HCT116 (cell line): ENCODE results near the gene SEC22A. TPM values are rescaled to one million over a fixed set of nuclear protein-coding genes. Genes with fewer than 3 reads are reported as not detected.
A peak's percentile ranks its signal among the peaks of the same experiment; 100 is the strongest.

ENCODE experiments used
- ATAC-seq: fragments of 200-7000 bp; cut with Tn5 transposase; 2 replicates; pipeline ENCODE4 v1.9.1; 2020; ENCODE audit warnings: mild to moderate bottlenecking, moderate library complexity
- BruUV-seq: library from RNA; stranded (reverse); fragments of 400-500 nt; replicated peaks from 2 replicates; lab custom pipeline; 2021; lab: Mats Ljungman, UMichigan
- CTCF ChIA-PET: fragments of 300-600 bp; sonication (Branson Sonifier 250); formaldehyde crosslinking; loops from one replicate; lab custom pipeline; 2021; ENCODE audit warnings: antibody characterized with exemption; lab: Charles Lee
- POLR2A ChIA-PET: fragments of 300-600, 350-600 bp; sonication (Branson Sonifier 250); formaldehyde crosslinking; loops from one replicate; lab custom pipeline; 2021; ENCODE audit warnings: antibody characterized with exemption; lab: Charles Lee
- RAD21 ChIA-PET, 2 experiments: fragments of 300-600 bp; sonication (Branson Sonifier 250); formaldehyde crosslinking; loops; one replicate each; lab custom pipeline; 2023; ENCODE audit warnings: low total read pairs in 2 of 2; ENCODE audit not compliant: uncharacterized antibody in 2 of 2, unreplicated experiment in 2 of 2, low non-redundant PET in 1 of 2; lab: Charles Lee
- DNase-seq: peaks from one replicate; pipeline ENCODE4 v3.0.0-alpha.2; 2010; ENCODE audit warnings: low read depth, low spot score
- H2AFZ ChIP-seq: fragments of 200-600 bp; shearing (Covaris generic), sonication (generic); 2 replicates; pipeline ENCODE4 v1.6.1; 2017; ENCODE audit warnings: low read depth, mixed run types, mixed read lengths, antibody characterized with exemption, low read length; ENCODE audit not compliant: poor library complexity, severe bottlenecking
- H3K27ac ChIP-seq: 2 replicates; pipeline ENCODE4 v1.5.1; 2012; ENCODE audit warnings: low read depth, low read length
- H3K27me3 ChIP-seq: fragments of 200-600 bp; sonication (generic); 2 replicates; pipeline ENCODE4 v1.6.1; 2016; ENCODE audit warnings: mixed run types, low read length, mixed read lengths; ENCODE audit not compliant: insufficient read depth
- H3K36me3 ChIP-seq, 2 experiments: fragments of 200-500 bp in 1 of 2; fragments of 200-600 bp in 1 of 2; sonication (Bioruptor generic) in 1 of 2; sonication (generic) in 1 of 2; 2 replicates each; pipeline versions ENCODE4 v1.5.1 to v1.6.1; 2014 to 2016; ENCODE audit warnings: low read length in 2 of 2, inconsistent platforms in 1 of 2, mixed read lengths in 1 of 2, mixed run types in 1 of 2; ENCODE audit not compliant: insufficient read depth in 2 of 2, control insufficient read depth in 1 of 2
- H3K4me1 ChIP-seq, 2 experiments: fragments of 200-600 bp in 1 of 2; sonication (generic) in 1 of 2; 2 replicates each; pipeline versions ENCODE4 v1.5.1 to v1.6.1; 2012 to 2017; ENCODE audit warnings: low read length in 2 of 2, inconsistent platforms in 1 of 2, mild to moderate bottlenecking in 1 of 2, mixed read lengths in 1 of 2, mixed run types in 1 of 2, moderate library complexity in 1 of 2; ENCODE audit not compliant: insufficient read depth in 2 of 2, control insufficient read depth in 1 of 2
- H3K4me2 ChIP-seq: fragments of 200-600 bp; sonication (generic); 2 replicates; pipeline ENCODE4 v1.6.1; 2017; ENCODE audit warnings: mixed run types, low read length, mixed read lengths
- H3K4me3 ChIP-seq, 2 experiments: fragments of 200-600 bp in 1 of 2; sonication (generic) in 1 of 2; replicated peaks in 1 of 2; 2 replicates each; pipeline ENCODE4 v1.5.1; 2011 to 2016; ENCODE audit warnings: low read length in 2 of 2, control low read depth in 1 of 2, low read depth in 1 of 2, mild to moderate bottlenecking in 1 of 2, mixed read lengths in 1 of 2, mixed run types in 1 of 2
- H3K79me2 ChIP-seq: fragments of 200-600 bp; sonication (generic); 2 replicates; pipeline ENCODE4 v1.6.1; 2017; ENCODE audit warnings: mild to moderate bottlenecking, mixed run types, low read length, moderate library complexity, mixed read lengths; ENCODE audit not compliant: insufficient read depth
- H3K9ac ChIP-seq: fragments of 200-600 bp; sonication (generic); 2 replicates; pipeline ENCODE4 v1.6.1; 2016; ENCODE audit warnings: low read length, mixed read lengths
- H3K9me2 ChIP-seq: fragments of 200-600 bp; sonication (generic), shearing (Covaris generic); 2 replicates; pipeline ENCODE4 v1.6.1; 2017; ENCODE audit warnings: mixed run types, mild to moderate bottlenecking, moderate library complexity; ENCODE audit not compliant: insufficient read depth
- H3K9me3 ChIP-seq, 2 experiments: fragments of 200-500 bp in 1 of 2; fragments of 200-600 bp in 1 of 2; sonication (Bioruptor generic) in 1 of 2; sonication (generic) in 1 of 2; 2 replicates each; pipeline ENCODE4 v1.6.1; 2014 to 2017; ENCODE audit warnings: low read length in 2 of 2, mixed read lengths in 2 of 2, inconsistent platforms in 1 of 2, low read depth in 1 of 2, mild to moderate bottlenecking in 1 of 2, mixed run types in 1 of 2, moderate library complexity in 1 of 2; ENCODE audit not compliant: control insufficient read depth in 1 of 2, insufficient read depth in 1 of 2
- H4K20me1 ChIP-seq: fragments of 200-600 bp; sonication (generic), shearing (Covaris generic); 2 replicates; pipeline ENCODE4 v1.6.1; 2017; ENCODE audit warnings: mixed run types, mild to moderate bottlenecking, moderate library complexity; ENCODE audit not compliant: insufficient read depth
- CBX3 ChIP-seq: IDR thresholded peaks from 2 replicates; pipeline ENCODE4 v1.6.1; 2012; ENCODE audit warnings: low read depth
- CEBPB ChIP-seq: IDR thresholded peaks from 2 replicates; pipeline ENCODE4 v1.6.1; 2012; ENCODE audit warnings: low read depth
- EGR1 ChIP-seq: IDR thresholded peaks from 2 replicates; pipeline ENCODE4 v1.6.1; 2012; ENCODE audit warnings: low read depth
- EZH2 ChIP-seq: fragments of 200-600 bp; sonication (generic); IDR thresholded peaks from 2 replicates; pipeline ENCODE4 v1.6.1; 2017; ENCODE audit warnings: antibody characterized with exemption, mixed run types
- EZH2phosphoT487 ChIP-seq: fragments of 200-600 bp; IDR thresholded peaks from 2 replicates; pipeline ENCODE4 v1.6.1; 2018; ENCODE audit warnings: antibody characterized with exemption, borderline replicate concordance
- FOSL1 ChIP-seq: IDR thresholded peaks from 2 replicates; pipeline ENCODE4 v1.6.1; 2012; ENCODE audit warnings: low read depth
- POLR2A ChIP-seq: IDR thresholded peaks from 2 replicates; pipeline ENCODE4 v1.7.0; 2011; ENCODE audit warnings: borderline replicate concordance; ENCODE audit not compliant: insufficient read depth, insufficient read length; ENCODE audit errors: extremely low read depth
- POLR2AphosphoS5 ChIP-seq: IDR thresholded peaks from 2 replicates; pipeline ENCODE4 v1.6.1; 2011; ENCODE audit warnings: mild to moderate bottlenecking, low read depth, low read length, moderate library complexity
- RAD21 ChIP-seq: IDR thresholded peaks from 2 replicates; pipeline ENCODE4 v1.6.1; 2012; ENCODE audit warnings: low read depth, mild to moderate bottlenecking
- TCF7L2 ChIP-seq: IDR thresholded peaks from 2 replicates; pipeline ENCODE4 v1.7.0; 2011; ENCODE audit warnings: borderline replicate concordance, inconsistent platforms; ENCODE audit not compliant: insufficient read depth, insufficient read length; ENCODE audit errors: extremely low read depth
- YY1 ChIP-seq: IDR thresholded peaks from 2 replicates; pipeline ENCODE4 v1.6.1; 2011; ENCODE audit warnings: low read length, low read depth, moderate library complexity, mild to moderate bottlenecking; ENCODE audit not compliant: insufficient replicate concordance; ENCODE audit errors: extremely low read depth
- ZFX ChIP-seq: fragments of 450-650 bp; IDR thresholded peaks from 2 replicates; pipeline ENCODE4 v1.6.1; 2017
- ZNF274 ChIP-seq: fragments of 200-500 bp; sonication (Bioruptor generic); IDR thresholded peaks from 2 replicates; pipeline ENCODE4 v1.6.1; 2014; ENCODE audit warnings: mild to moderate bottlenecking, low read depth, low read length, inconsistent platforms
- intact Hi-C: fragments of 100-400 bp; cut with micrococcal nuclease; formaldehyde crosslinking; loops from 2 replicates; pipeline ENCODE4 v1.10.0; 2022
- total RNA-seq: library from RNA; stranded (reverse); gene quantifications from one replicate; pipeline ENCODE4 v1.2.1, GENCODE V29; 2021; ENCODE audit not compliant: unreplicated experiment
- TF ChIP-seq, protein P1 (sequence below), 3 experiments: fragments of 200-600 bp in 1 of 3; sonication (generic) in 1 of 3; IDR thresholded peaks in 2 of 3; conservative IDR thresholded peaks in 1 of 3; 2 replicates each; pipeline ENCODE4 v1.5.1; 2012 to 2017; ENCODE audit warnings: low read depth in 2 of 3, low read length in 2 of 3, antibody characterized with exemption in 1 of 3, borderline replicate concordance in 1 of 3, control low read depth in 1 of 3, mild to moderate bottlenecking in 1 of 3, mixed read lengths in 1 of 3, mixed run types in 1 of 3, moderate library complexity in 1 of 3; ENCODE audit not compliant: insufficient read depth in 1 of 3
- TF ChIP-seq, protein P2 (sequence below): IDR thresholded peaks from 2 replicates; pipeline ENCODE4 v1.6.1; 2012
- TF ChIP-seq, protein P3 (sequence below): IDR thresholded peaks from 2 replicates; pipeline ENCODE4 v1.6.1; 2011; ENCODE audit warnings: mild to moderate bottlenecking, low read length, moderate library complexity; ENCODE audit not compliant: insufficient replicate concordance; ENCODE audit errors: extremely low read depth

Gene SEC22A
- total RNA-seq, 1 experiment from 2014 or later, result 10.6 TPM

DNA sequence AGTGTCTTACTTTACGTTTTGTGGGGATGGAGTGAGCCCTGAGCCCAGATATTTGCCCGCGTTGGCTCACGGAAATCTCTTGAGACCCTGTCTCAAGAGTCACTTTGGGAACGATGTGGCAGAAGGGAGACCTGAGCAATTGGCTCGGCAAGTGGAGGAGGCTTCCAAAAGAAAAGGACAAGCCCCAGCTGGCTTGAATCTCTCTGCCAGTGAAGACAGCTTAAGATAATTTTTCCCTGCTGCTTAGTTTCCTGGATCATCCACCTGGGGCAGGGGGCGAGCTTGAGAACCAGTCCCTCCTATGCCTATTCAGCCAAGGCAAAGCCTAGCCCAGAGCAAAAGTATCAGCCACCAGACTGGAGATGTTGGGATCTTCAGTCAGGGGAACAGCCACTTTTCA is 708 bp downstream of the SEC22A start:
- Histone ChIP-seq H3K36me3 (no peaks in the 10 kb centered on the region), H3K9ac (peak overlapping the region; percentile 90), H3K79me2 (peaks cover 40% of the 10 kb centered on the region), H3K4me1 (peaks cover 9 to 15% of the 10 kb centered on the region in 2 experiments; a peak in 3 of 4 replicates), H3K4me2 (peak overlapping the region; percentile 95), H3K4me3 (peak overlapping the region; percentile 96 to 98), H3K9me3 (no peaks in the 10 kb centered on the region), H4K20me1 (no peaks in the 10 kb centered on the region), H2AFZ (no peak overlapping the region), H3K27me3 (no peaks in the 10 kb centered on the region), H3K9me2 (no peaks in the 10 kb centered on the region), H3K27ac (peak overlapping the region; percentile 69; the same call in 1 of the 2 replicates)
- no peak for ATAC-seq
- CTCF ChIA-PET, result no interaction called here
- intact Hi-C loops, result no loop called here
- BruUV-seq, result TSS peak; percentile 55
- TF ChIP-seq ZNF274, result no peak
- DNase-seq, result no peak
- POLR2A ChIA-PET, result interaction anchor here (1.0 to 1.1 kb wide), 2 partner anchors 25 to 28 kb away, joined by 3 read pairs; no protein-coding TSS in a partner anchor
- RAD21 ChIA-PET, result no interaction called here

DNA sequence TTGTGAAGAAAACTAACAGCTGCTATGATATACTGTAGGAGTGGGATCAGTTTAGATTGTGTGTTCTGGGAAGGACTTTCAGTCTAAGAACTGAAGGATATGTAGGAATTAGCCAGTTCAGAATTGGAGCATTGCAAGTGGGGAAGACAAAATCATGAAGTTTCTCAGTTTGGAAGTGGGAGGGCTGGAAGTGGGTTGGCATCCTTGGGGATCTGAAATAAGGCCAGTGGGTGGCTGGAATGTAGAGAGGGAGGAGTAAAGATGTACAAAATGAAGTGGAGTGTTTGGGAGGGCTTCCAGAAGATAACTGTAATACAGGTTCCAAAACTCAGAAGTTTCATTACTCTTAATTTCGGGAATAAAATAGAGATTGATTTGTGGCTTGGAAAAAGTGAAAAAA is 17.2 kb downstream of the SEC22A start:
- ATAC-seq (no peak), DNase-seq (no peak)
- no peak overlapping the region for H3K4me3 ChIP-seq
- peaks cover 3% of the 10 kb centered on the region; the same call in 1 of the 2 replicates for H3K79me2 ChIP-seq
- H3K4me1 ChIP-seq, result no peaks in the 10 kb centered on the region
- POLR2A ChIA-PET, result interaction anchor here (1.3 kb wide), 1 partner anchor 17 kb away, joined by 3 read pairs; the partner anchor contains the start of gene SEC22A
- H3K4me2 ChIP-seq, result no peak overlapping the region
- no peaks in the 10 kb centered on the region for H3K9me2 ChIP-seq
- no peaks in the 10 kb centered on the region for H3K27me3 ChIP-seq
- intact Hi-C loops, result no loop called here
- H3K9ac ChIP-seq, result no peak overlapping the region
- CTCF ChIA-PET, result no interaction called here
- H2AFZ ChIP-seq, result no peak overlapping the region
- no peaks in the 10 kb centered on the region for H4K20me1 ChIP-seq
- H3K9me3 ChIP-seq, result no peaks in the 10 kb centered on the region
- H3K36me3 ChIP-seq, result no peaks in the 10 kb centered on the region
- RAD21 ChIA-PET, result no interaction called here
- no TSS peak for BruUV-seq
- no peak overlapping the region for H3K27ac ChIP-seq
- TF ChIP-seq CBX3 (no peak), POLR2A (no peak), FOSL1 (no peak), ZFX (no peak), EZH2 (no peak), EZH2phosphoT487 (no peak), RAD21 (no peak), CEBPB (no peak), TCF7L2 (no peak), POLR2AphosphoS5 (no peak), EGR1 (no peak), YY1 (no peak)
- TF ChIP-seq, protein P1, sequence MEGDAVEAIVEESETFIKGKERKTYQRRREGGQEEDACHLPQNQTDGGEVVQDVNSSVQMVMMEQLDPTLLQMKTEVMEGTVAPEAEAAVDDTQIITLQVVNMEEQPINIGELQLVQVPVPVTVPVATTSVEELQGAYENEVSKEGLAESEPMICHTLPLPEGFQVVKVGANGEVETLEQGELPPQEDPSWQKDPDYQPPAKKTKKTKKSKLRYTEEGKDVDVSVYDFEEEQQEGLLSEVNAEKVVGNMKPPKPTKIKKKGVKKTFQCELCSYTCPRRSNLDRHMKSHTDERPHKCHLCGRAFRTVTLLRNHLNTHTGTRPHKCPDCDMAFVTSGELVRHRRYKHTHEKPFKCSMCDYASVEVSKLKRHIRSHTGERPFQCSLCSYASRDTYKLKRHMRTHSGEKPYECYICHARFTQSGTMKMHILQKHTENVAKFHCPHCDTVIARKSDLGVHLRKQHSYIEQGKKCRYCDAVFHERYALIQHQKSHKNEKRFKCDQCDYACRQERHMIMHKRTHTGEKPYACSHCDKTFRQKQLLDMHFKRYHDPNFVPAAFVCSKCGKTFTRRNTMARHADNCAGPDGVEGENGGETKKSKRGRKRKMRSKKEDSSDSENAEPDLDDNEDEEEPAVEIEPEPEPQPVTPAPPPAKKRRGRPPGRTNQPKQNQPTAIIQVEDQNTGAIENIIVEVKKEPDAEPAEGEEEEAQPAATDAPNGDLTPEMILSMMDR (IDR thresholded peaks at IDR 0.05 in 2 of 3, conservative IDR thresholded peaks at IDR 0.05 in 1 of 3; ENCODE audit: borderline replicate concordance in 1 of 3, insufficient read depth in 1 of 3, low read depth in 2 of 3, low read length in 2 of 3), result no peak
- TF ChIP-seq, protein P2, sequence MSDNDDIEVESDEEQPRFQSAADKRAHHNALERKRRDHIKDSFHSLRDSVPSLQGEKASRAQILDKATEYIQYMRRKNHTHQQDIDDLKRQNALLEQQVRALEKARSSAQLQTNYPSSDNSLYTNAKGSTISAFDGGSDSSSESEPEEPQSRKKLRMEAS, result no peak
- TF ChIP-seq, protein P3, sequence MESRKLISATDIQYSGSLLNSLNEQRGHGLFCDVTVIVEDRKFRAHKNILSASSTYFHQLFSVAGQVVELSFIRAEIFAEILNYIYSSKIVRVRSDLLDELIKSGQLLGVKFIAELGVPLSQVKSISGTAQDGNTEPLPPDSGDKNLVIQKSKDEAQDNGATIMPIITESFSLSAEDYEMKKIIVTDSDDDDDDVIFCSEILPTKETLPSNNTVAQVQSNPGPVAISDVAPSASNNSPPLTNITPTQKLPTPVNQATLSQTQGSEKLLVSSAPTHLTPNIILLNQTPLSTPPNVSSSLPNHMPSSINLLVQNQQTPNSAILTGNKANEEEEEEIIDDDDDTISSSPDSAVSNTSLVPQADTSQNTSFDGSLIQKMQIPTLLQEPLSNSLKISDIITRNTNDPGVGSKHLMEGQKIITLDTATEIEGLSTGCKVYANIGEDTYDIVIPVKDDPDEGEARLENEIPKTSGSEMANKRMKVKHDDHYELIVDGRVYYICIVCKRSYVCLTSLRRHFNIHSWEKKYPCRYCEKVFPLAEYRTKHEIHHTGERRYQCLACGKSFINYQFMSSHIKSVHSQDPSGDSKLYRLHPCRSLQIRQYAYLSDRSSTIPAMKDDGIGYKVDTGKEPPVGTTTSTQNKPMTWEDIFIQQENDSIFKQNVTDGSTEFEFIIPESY, result no peak
